GM10266 (cell line): ENCODE data around the gene RHBDD3.

ENCODE experiments used
- DNase-seq: peaks from one replicate; pipeline ENCODE4 v3.0.0; 2012; ENCODE audit errors: extremely low spot score
- CTCF ChIP-seq: IDR thresholded peaks from 2 replicates; pipeline ENCODE4 v1.5.1; 2012; ENCODE audit warnings: mild to moderate bottlenecking, low read depth; ENCODE audit not compliant: control insufficient read depth, insufficient read depth; ENCODE audit errors: missing control alignments

The RHBDD3 gene

GRCh38 chr22:29312218-29313125 is 44.7 kb upstream of the RHBDD3 start:
- DNase-seq, result peak; percentile 39
- no peak for TF ChIP-seq CTCF

GRCh38 chr22:29311464-29312217 is 43.9 kb upstream of the RHBDD3 start:
- no peak for TF ChIP-seq CTCF
- no peak for DNase-seq

GRCh38 chr22:29310863-29311339 is 43.1 kb upstream of the RHBDD3 start:
- peak; percentile 94 for DNase-seq
- no peak for TF ChIP-seq CTCF

- no peak for TF ChIP-seq CTCF
- peak; percentile 48 for DNase-seq
Measured at GRCh38 chr22:29310065-29310862, 42.5 kb upstream of the RHBDD3 start.

GRCh38 chr22:29309332-29310064 is 41.7 kb upstream of the RHBDD3 start:
- DNase-seq, result peak; percentile 36
- TF ChIP-seq CTCF, result no peak

- no peak for TF ChIP-seq CTCF
- peak; percentile 52 for DNase-seq
Measured at GRCh38 chr22:29308791-29309262, 41.0 kb upstream of the RHBDD3 start.
